HepG2 (cell line): ENCODE results near the gene ATP1A2. TPM values are rescaled to one million over a fixed set of nuclear protein-coding genes. Genes with fewer than 3 reads are reported as not detected.

Experiments
- ATAC-seq: fragments of 200-7000 bp; cut with Tn5 transposase; 3 replicates; pipeline ENCODE4 v1.9.1; 2020; ENCODE audit warnings: mild to moderate bottlenecking, moderate library complexity
- BruUV-seq: library from RNA; stranded (reverse); fragments of 400-500 nt; replicated peaks from 2 replicates; lab custom pipeline; 2021; lab: Mats Ljungman, UMichigan
- CTCF ChIA-PET: fragments of 300-600 bp; formaldehyde crosslinking; extraction: SDS; loops from one replicate; lab custom pipeline; 2021; ENCODE audit warnings: low total read pairs, inconsistent platforms, low intra/inter-chr PET ratio; lab: Yijun Ruan, JAX
- POLR2A ChIA-PET: fragments of 350-600 bp; sonication (Branson Sonifier 250); formaldehyde crosslinking; loops from one replicate; lab custom pipeline; 2020; ENCODE audit warnings: antibody characterized with exemption, inconsistent platforms; lab: Yijun Ruan, JAX
- DNase-seq: peaks from one replicate; pipeline ENCODE4 v3.0.0-alpha.2; 2015; ENCODE audit warnings: low spot score
- FAIRE-seq: peaks from 3 replicates; lab custom pipeline; 2011; peaks lifted over from hg19 to GRCh38; lab: Jason Lieb, UNC
- H2AFZ ChIP-seq: one replicate; pipeline ENCODE4 v1.6.1; 2011; ENCODE audit warnings: low read length, inconsistent platforms
- H3K27ac ChIP-seq: fragments of 300-600 bp; 3 replicates; pipeline ENCODE4 v1.8.0; 2011; ENCODE audit warnings: mixed run types, mild to moderate bottlenecking, mixed read lengths, low read length, inconsistent platforms; ENCODE audit not compliant: insufficient read depth; ENCODE audit errors: extremely low read length
- H3K27me3 ChIP-seq, 2 experiments: fragments of 200-600 bp in 1 of 2; 2 replicates in 1 of 2; 3 replicates in 1 of 2; pipeline versions ENCODE4 v1.6.0 to v1.8.0; 2011; ENCODE audit warnings: low read length in 2 of 2, mild to moderate bottlenecking in 2 of 2, moderate library complexity in 2 of 2, inconsistent platforms in 1 of 2; ENCODE audit not compliant: insufficient read depth in 2 of 2, control insufficient read depth in 1 of 2
- H3K36me3 ChIP-seq, 2 experiments: fragments of 200-600 bp in 1 of 2; replicated peaks in 1 of 2; 2 replicates in 1 of 2; 3 replicates in 1 of 2; pipeline versions ENCODE4 v1.5.1 to v1.8.0; 2011; ENCODE audit warnings: low read length in 2 of 2, inconsistent platforms in 1 of 2; ENCODE audit not compliant: insufficient read depth in 2 of 2, control insufficient read depth in 1 of 2
- H3K4me1 ChIP-seq: 2 replicates; pipeline ENCODE4 v1.5.1; 2012; ENCODE audit warnings: low read length, inconsistent platforms; ENCODE audit not compliant: insufficient read depth
- H3K4me2 ChIP-seq: 2 replicates; pipeline ENCODE4 v1.6.0; 2011; ENCODE audit warnings: low read depth, low read length, inconsistent platforms
- H3K4me3 ChIP-seq, 3 experiments: fragments of 200-600 bp in 1 of 3; sonication (generic), shearing (Covaris generic) in 1 of 3; replicated peaks in 1 of 3; 2 replicates each; pipeline ENCODE4 v1.5.1; 2011 to 2016; ENCODE audit warnings: low read length in 3 of 3, inconsistent platforms in 2 of 3, low read depth in 2 of 3, mild to moderate bottlenecking in 2 of 3, control low read depth in 1 of 3, mixed read lengths in 1 of 3; ENCODE audit not compliant: insufficient read depth in 1 of 3
- H3K79me2 ChIP-seq: one replicate; pipeline ENCODE4 v1.6.1; 2011; ENCODE audit warnings: low read length, inconsistent platforms; ENCODE audit not compliant: insufficient read depth
- H3K9ac ChIP-seq: 2 replicates; pipeline ENCODE4 v1.6.0; 2011; ENCODE audit warnings: mild to moderate bottlenecking, low read depth, low read length, inconsistent platforms; ENCODE audit not compliant: insufficient read depth
- H3K9me3 ChIP-seq: 2 replicates; pipeline ENCODE4 v1.5.1; 2012; ENCODE audit warnings: mild to moderate bottlenecking, low read length
- H4K20me1 ChIP-seq: 2 replicates; pipeline ENCODE4 v1.6.0; 2011; ENCODE audit warnings: inconsistent platforms, mild to moderate bottlenecking, low read length, moderate library complexity; ENCODE audit not compliant: insufficient read depth
- HNRNPUL1 ChIP-seq: fragments of 200-400 bp; formaldehyde crosslinking; IDR thresholded peaks from 2 replicates; pipeline ENCODE4 v1.6.1; 2017; ENCODE audit warnings: low read depth, mild to moderate bottlenecking, low read length, moderate library complexity
- XRCC5 ChIP-seq: fragments of 200-400 bp; formaldehyde crosslinking; optimal IDR thresholded peaks from 2 replicates; pipeline ENCODE3; 2017; ENCODE audit warnings: mild to moderate bottlenecking, low read length
- ZBTB3 ChIP-seq: sonication (generic); formaldehyde crosslinking; IDR thresholded peaks from 2 replicates; pipeline ENCODE4 v1.4.0; 2020; ENCODE audit warnings: low read depth, mild to moderate bottlenecking, moderate library complexity, missing genetic modification reagents, borderline replicate concordance
- ZFP82 ChIP-seq: sonication (generic); formaldehyde crosslinking; IDR thresholded peaks from 2 replicates; pipeline ENCODE4 v1.5.1; 2020; ENCODE audit warnings: mild to moderate bottlenecking, missing genetic modification reagents, borderline replicate concordance
- ZNF619 ChIP-seq: sonication (generic); formaldehyde crosslinking; IDR thresholded peaks from 2 replicates; pipeline ENCODE4 v1.4.0; 2020; ENCODE audit warnings: mild to moderate bottlenecking, missing genetic modification reagents
- ZNF709 ChIP-seq: sonication (generic); formaldehyde crosslinking; IDR thresholded peaks from 2 replicates; pipeline ENCODE4 v1.5.0; 2020; ENCODE audit warnings: mild to moderate bottlenecking, missing genetic modification reagents
- WGBS: methylation state at CpG from one replicate; pipeline ENCODE4 v1.1.6; 2017; ENCODE audit warnings: low lambda C conversion rate; 5-methylcytosine and 5-hydroxymethylcytosine counted together
- in situ Hi-C: cut with HindIII; loops from 2 replicates; pipeline ENCODE4 v1.10.0; 2017; ENCODE audit warnings: low pct_unique_long_range_greater_than_20kb; ENCODE audit not compliant: extremely low pct_ligation_motif_present
- intact Hi-C: fragments of 100-400 bp; cut with micrococcal nuclease; formaldehyde crosslinking; loops from one replicate; pipeline ENCODE4 v1.10.0; 2022; ENCODE audit not compliant: unreplicated experiment
- polyA plus RNA-seq, 8 experiments: library from polyadenylated mRNA; depleted of rRNA in 3 of 8; stranded (reverse) in 7 of 8; unstranded in 1 of 8; fragments of >200 nt; fragmentation: Illumina TruSeq in 4 of 8; extraction: Trizol in 4 of 8; gene quantifications; 2 replicates each; pipeline versions ENCODE4 v1.2.1 to v1.2.3, GENCODE V29; 2011 to 2016; ENCODE audit warnings: low read depth in 4 of 8, missing spikeins in 1 of 8, mixed read lengths in 1 of 8; ENCODE audit not compliant: insufficient read depth in 1 of 8
- total RNA-seq, 5 experiments: library from RNA; depleted of rRNA; stranded (reverse); fragments of >200 nt; fragmentation: Illumina TruSeq; extraction: Trizol; gene quantifications; 2 replicates each; pipeline ENCODE4 v1.2.3, GENCODE V29; 2016; ENCODE audit warnings: low read depth in 1 of 5
- TF ChIP-seq, protein P1 (sequence below): sonication (generic); formaldehyde crosslinking; IDR thresholded peaks from 2 replicates; pipeline ENCODE4 v1.8.0; 2022; ENCODE audit warnings: mild to moderate bottlenecking, missing genetic modification reagents, moderate library complexity
- TF ChIP-seq, protein P2 (sequence below): sonication (generic); formaldehyde crosslinking; IDR thresholded peaks from 2 replicates; pipeline ENCODE4 v1.5.0; 2020; ENCODE audit warnings: mild to moderate bottlenecking, missing genetic modification reagents
- TF ChIP-seq, protein P3 (sequence below): IDR thresholded peaks from 2 replicates; pipeline ENCODE4 v1.4.0; 2020; ENCODE audit warnings: mild to moderate bottlenecking, missing genetic modification reagents

ATP1A2 gene
- total and polyA plus RNA-seq, 2 of the 13 experiments (the other 11 are each of a cell fraction or from before 2014, with no cell fraction given), result 0.16 TPM; not detected in 1

DNA sequence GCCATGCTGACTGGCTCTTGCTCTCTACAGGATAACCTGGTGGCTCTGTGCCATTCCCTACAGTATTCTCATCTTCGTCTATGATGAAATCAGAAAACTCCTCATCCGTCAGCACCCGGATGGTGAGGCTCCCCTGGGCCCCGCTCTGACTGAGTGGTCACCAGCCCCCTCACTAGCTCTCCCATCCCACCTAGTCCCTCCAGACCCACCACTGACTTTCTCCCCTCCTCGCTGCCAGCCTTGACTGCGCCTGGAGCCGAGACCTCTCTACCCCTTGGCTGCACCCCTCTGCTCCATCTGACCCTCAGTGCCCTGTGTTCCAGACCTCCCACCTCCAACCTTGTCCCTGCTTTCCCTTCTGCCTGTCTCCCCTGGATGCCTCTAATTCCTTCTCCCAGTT is 70.7 kb downstream of the ATP1A2 start (continued):
- TF ChIP-seq XRCC5 (no peak), HNRNPUL1 (no peak)

DNA sequence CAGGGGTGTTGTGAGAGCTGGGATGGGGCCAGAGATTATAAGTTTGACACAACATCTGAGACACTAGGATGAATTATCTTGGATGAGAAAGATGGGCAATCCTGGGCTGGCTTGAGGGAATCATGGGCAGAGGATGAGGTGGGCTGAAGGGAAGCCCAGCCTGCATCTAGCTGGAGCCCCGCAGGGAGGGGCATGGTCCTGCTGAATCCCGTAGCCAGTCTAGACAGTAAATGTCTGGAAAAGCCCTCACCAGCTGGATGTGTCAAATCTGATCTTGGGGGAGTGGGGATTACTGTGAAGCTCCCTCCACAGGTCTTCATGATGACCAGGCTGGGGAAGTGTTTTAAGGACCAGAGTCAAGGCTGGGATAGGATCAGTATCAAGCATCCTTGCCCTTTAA is 71.2 kb downstream of the ATP1A2 start:
- Histone ChIP-seq H2AFZ (no peak overlapping the region), H4K20me1 (no peaks in the 10 kb centered on the region), H3K9me3 (no peaks in the 10 kb centered on the region), H3K4me1 (peaks cover 9% of the 10 kb centered on the region), H3K36me3 (no peaks in the 10 kb centered on the region), H3K27me3 (peaks cover 1 to 20% of the 10 kb centered on the region in 2 experiments; a peak in 3 of 5 replicates), H3K4me3 (no peak overlapping the region), H3K27ac (no peak overlapping the region), H3K79me2 (no peaks in the 10 kb centered on the region), H3K9ac (no peak overlapping the region), H3K4me2 (no peak overlapping the region; the same call in 1 of the 2 replicates)
- no peak for DNase-seq
- intact Hi-C loops (no loop called here), in situ Hi-C loops (no loop called here)
- ChIA-PET POLR2A (no interaction called here), CTCF (no interaction called here)
- 84% methylated on average over 2 of the region's 2 CpGs for WGBS
- no peak for FAIRE-seq
- BruUV-seq, result no TSS peak
- TF ChIP-seq, protein P1, sequence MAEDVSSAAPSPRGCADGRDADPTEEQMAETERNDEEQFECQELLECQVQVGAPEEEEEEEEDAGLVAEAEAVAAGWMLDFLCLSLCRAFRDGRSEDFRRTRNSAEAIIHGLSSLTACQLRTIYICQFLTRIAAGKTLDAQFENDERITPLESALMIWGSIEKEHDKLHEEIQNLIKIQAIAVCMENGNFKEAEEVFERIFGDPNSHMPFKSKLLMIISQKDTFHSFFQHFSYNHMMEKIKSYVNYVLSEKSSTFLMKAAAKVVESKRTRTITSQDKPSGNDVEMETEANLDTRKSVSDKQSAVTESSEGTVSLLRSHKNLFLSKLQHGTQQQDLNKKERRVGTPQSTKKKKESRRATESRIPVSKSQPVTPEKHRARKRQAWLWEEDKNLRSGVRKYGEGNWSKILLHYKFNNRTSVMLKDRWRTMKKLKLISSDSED (CRISPR knock-in tag), result no peak
- TF ChIP-seq ZBTB3 (CRISPR knock-in tag) (no peak), ZNF619 (CRISPR knock-in tag) (no peak), ZFP82 (no peak), ZNF709 (0 out of 2 replicates have a peak, but pooled peaks have one; percentile 23)
- TF ChIP-seq, protein P2, sequence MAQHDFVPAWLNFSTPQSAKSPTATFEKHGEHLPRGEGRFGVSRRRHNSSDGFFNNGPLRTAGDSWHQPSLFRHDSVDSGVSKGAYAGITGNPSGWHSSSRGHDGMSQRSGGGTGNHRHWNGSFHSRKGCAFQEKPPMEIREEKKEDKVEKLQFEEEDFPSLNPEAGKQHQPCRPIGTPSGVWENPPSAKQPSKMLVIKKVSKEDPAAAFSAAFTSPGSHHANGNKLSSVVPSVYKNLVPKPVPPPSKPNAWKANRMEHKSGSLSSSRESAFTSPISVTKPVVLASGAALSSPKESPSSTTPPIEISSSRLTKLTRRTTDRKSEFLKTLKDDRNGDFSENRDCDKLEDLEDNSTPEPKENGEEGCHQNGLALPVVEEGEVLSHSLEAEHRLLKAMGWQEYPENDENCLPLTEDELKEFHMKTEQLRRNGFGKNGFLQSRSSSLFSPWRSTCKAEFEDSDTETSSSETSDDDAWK (CRISPR knock-in tag), result no peak
- TF ChIP-seq, protein P3, sequence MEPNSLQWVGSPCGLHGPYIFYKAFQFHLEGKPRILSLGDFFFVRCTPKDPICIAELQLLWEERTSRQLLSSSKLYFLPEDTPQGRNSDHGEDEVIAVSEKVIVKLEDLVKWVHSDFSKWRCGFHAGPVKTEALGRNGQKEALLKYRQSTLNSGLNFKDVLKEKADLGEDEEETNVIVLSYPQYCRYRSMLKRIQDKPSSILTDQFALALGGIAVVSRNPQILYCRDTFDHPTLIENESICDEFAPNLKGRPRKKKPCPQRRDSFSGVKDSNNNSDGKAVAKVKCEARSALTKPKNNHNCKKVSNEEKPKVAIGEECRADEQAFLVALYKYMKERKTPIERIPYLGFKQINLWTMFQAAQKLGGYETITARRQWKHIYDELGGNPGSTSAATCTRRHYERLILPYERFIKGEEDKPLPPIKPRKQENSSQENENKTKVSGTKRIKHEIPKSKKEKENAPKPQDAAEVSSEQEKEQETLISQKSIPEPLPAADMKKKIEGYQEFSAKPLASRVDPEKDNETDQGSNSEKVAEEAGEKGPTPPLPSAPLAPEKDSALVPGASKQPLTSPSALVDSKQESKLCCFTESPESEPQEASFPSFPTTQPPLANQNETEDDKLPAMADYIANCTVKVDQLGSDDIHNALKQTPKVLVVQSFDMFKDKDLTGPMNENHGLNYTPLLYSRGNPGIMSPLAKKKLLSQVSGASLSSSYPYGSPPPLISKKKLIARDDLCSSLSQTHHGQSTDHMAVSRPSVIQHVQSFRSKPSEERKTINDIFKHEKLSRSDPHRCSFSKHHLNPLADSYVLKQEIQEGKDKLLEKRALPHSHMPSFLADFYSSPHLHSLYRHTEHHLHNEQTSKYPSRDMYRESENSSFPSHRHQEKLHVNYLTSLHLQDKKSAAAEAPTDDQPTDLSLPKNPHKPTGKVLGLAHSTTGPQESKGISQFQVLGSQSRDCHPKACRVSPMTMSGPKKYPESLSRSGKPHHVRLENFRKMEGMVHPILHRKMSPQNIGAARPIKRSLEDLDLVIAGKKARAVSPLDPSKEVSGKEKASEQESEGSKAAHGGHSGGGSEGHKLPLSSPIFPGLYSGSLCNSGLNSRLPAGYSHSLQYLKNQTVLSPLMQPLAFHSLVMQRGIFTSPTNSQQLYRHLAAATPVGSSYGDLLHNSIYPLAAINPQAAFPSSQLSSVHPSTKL (CRISPR knock-in tag), result no peak
- ATAC-seq, result peak; percentile 14; the same call in 2 of the 3 replicates
